SK-N-SH treated with all-trans-retinoic acid at 6 μM for 48 hours (cell line): ENCODE data around the gene UBA3.
A peak's percentile ranks its signal among the peaks of the same experiment; 100 is the strongest.

Source experiments
- ATAC-seq: fragments of 200-7000 bp; cut with Tn5 transposase; 3 replicates; pipeline ENCODE4 v1.9.1; 2020; ENCODE audit warnings: mild to moderate bottlenecking, moderate library complexity
- ARNTL ChIP-seq: fragments of 450-650 bp; formaldehyde crosslinking; IDR thresholded peaks from 2 replicates; pipeline ENCODE4 v1.5.0; 2020; ENCODE audit warnings: low read depth, mild to moderate bottlenecking, moderate library complexity, borderline replicate concordance
- BACH2 ChIP-seq: fragments of 250-450 bp; sonication (Bioruptor Pico); IDR thresholded peaks from 2 replicates; pipeline ENCODE4 v1.9.0; 2021; ENCODE audit warnings: mild to moderate bottlenecking, borderline replicate concordance
- ISL1 ChIP-seq: fragments of 250-450 bp; sonication (Bioruptor Pico); IDR thresholded peaks from 2 replicates; pipeline ENCODE4 v2.1.2; 2022; ENCODE audit warnings: mild to moderate bottlenecking, moderate library complexity
- OSR1 ChIP-seq: fragments of 250-450 bp; sonication (Bioruptor Pico); IDR thresholded peaks from 2 replicates; pipeline ENCODE4 v1.8.0; 2022; ENCODE audit warnings: moderate library complexity, mild to moderate bottlenecking, inconsistent platforms
- PPARA ChIP-seq: fragments of 250-450 bp; sonication (Bioruptor Pico); IDR thresholded peaks from 2 replicates; pipeline ENCODE4 v1.5.0; 2020; ENCODE audit warnings: mild to moderate bottlenecking, borderline replicate concordance
- RARB ChIP-seq: fragments of 250-450 bp; sonication (Bioruptor Pico); IDR thresholded peaks from 2 replicates; pipeline ENCODE4 v1.8.0; 2021; ENCODE audit warnings: mild to moderate bottlenecking, moderate library complexity
- SNAI2 ChIP-seq: fragments of 250-450 bp; sonication (Bioruptor Pico); IDR thresholded peaks from 2 replicates; pipeline ENCODE4 v1.5.0; 2020; ENCODE audit warnings: mild to moderate bottlenecking, moderate library complexity
- TCF4 ChIP-seq: fragments of 250-450 bp; sonication (Bioruptor Pico); IDR thresholded peaks from 2 replicates; pipeline ENCODE4 v1.8.0; 2021; ENCODE audit warnings: mild to moderate bottlenecking, moderate library complexity, borderline replicate concordance
- TOX ChIP-seq: fragments of 250-450 bp; sonication (Bioruptor Pico); IDR thresholded peaks from 2 replicates; pipeline ENCODE4 v1.8.0; 2021; ENCODE audit warnings: mild to moderate bottlenecking, moderate library complexity, borderline replicate concordance
- ZFP3 ChIP-seq: fragments of 250-450 bp; sonication (Bioruptor Pico); IDR thresholded peaks from 2 replicates; pipeline ENCODE4 v1.5.0; 2020; ENCODE audit warnings: mild to moderate bottlenecking, moderate library complexity
- ZNF70 ChIP-seq: fragments of 450-650 bp; formaldehyde crosslinking; IDR thresholded peaks from 2 replicates; pipeline ENCODE4 v1.5.0; 2020; ENCODE audit warnings: mild to moderate bottlenecking, moderate library complexity
- ZNF8 ChIP-seq: fragments of 450-650 bp; formaldehyde crosslinking; IDR thresholded peaks from 2 replicates; pipeline ENCODE4 v1.5.0; 2020; ENCODE audit warnings: mild to moderate bottlenecking, moderate library complexity
- TF ChIP-seq, protein P1 (sequence below): fragments of 250-450 bp; sonication (Bioruptor Pico); IDR thresholded peaks from 2 replicates; pipeline ENCODE4 v1.8.0; 2021; ENCODE audit warnings: low read depth, mild to moderate bottlenecking, moderate library complexity, borderline replicate concordance
- TF ChIP-seq, protein P2 (sequence below): fragments of 250-450 bp; sonication (Bioruptor Pico); IDR thresholded peaks from 2 replicates; pipeline ENCODE4 v1.5.1; 2020; ENCODE audit warnings: low read depth, mild to moderate bottlenecking, moderate library complexity
- TF ChIP-seq, protein P3 (sequence below): fragments of 250-450 bp; sonication (Bioruptor Pico); IDR thresholded peaks from 2 replicates; pipeline ENCODE4 v1.5.1; 2021; ENCODE audit warnings: mild to moderate bottlenecking, moderate library complexity
- TF ChIP-seq, protein P4 (sequence below): fragments of 250-450 bp; sonication (Bioruptor Pico); IDR thresholded peaks from 2 replicates; pipeline ENCODE4 v1.5.0; 2020; ENCODE audit warnings: mild to moderate bottlenecking, moderate library complexity
- TF ChIP-seq, protein P5 (sequence below): fragments of 250-450 bp; sonication (Bioruptor Pico); IDR thresholded peaks from 2 replicates; pipeline ENCODE4 v1.8.0; 2020; ENCODE audit warnings: mild to moderate bottlenecking, moderate library complexity, borderline replicate concordance

Gene UBA3

DNA sequence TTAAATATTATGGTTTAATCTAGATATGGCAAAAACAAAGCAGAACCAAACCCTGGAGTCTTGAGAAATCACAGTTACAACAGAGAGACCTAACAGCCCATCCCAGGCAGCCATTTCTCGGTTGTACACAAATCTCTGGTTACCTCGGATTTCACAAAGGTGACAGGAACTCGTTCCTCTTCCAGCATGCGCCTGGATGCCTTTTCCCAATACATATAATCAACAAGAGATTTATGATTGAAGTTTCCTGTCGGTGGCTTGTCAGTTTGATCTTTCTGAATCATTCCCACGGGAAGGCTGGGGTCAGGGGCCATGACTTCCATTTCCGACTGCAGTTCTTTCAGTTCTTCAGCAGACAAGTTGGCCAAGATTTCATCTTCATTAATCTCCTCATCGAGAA lies 41.8 kb upstream of the UBA3 start (continued):
- TF ChIP-seq, protein P1, sequence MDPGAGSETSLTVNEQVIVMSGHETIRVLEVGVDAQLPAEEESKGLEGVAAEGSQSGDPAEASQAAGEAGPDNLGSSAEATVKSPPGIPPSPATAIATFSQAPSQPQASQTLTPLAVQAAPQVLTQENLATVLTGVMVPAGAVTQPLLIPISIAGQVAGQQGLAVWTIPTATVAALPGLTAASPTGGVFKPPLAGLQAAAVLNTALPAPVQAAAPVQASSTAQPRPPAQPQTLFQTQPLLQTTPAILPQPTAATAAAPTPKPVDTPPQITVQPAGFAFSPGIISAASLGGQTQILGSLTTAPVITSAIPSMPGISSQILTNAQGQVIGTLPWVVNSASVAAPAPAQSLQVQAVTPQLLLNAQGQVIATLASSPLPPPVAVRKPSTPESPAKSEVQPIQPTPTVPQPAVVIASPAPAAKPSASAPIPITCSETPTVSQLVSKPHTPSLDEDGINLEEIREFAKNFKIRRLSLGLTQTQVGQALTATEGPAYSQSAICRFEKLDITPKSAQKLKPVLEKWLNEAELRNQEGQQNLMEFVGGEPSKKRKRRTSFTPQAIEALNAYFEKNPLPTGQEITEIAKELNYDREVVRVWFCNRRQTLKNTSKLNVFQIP (CRISPR knock-in tag): no peak
- TF ChIP-seq ZNF8 (CRISPR knock-in tag): no peak
- TF ChIP-seq, protein P2, sequence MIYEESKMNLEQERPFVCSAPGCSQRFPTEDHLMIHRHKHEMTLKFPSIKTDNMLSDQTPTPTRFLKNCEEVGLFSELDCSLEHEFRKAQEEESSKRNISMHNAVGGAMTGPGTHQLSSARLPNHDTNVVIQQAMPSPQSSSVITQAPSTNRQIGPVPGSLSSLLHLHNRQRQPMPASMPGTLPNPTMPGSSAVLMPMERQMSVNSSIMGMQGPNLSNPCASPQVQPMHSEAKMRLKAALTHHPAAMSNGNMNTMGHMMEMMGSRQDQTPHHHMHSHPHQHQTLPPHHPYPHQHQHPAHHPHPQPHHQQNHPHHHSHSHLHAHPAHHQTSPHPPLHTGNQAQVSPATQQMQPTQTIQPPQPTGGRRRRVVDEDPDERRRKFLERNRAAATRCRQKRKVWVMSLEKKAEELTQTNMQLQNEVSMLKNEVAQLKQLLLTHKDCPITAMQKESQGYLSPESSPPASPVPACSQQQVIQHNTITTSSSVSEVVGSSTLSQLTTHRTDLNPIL: no peak
- TF ChIP-seq ARNTL: no peak

DNA sequence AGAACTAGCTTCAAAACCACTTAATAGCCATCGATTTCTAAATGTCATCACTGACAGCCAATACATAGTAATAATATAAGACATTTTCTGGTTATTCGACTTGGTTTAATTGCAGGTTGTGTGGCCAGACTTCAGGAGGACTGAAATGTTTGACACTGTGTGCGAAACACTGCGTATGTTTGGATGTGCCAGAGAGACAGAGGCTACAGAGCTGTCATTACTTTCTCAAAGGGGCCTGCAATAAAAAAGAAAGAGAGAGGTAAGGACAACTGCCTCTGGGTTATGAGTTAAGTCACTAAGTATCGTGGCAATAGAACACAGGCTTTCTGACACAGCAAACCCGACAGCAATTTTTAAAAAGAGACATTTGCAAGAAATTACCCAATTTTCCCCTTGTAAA lies 41.3 kb upstream of the UBA3 start:
- ATAC-seq: no peak
- TF ChIP-seq TOX (CRISPR knock-in tag): no peak
- TF ChIP-seq, protein P3, sequence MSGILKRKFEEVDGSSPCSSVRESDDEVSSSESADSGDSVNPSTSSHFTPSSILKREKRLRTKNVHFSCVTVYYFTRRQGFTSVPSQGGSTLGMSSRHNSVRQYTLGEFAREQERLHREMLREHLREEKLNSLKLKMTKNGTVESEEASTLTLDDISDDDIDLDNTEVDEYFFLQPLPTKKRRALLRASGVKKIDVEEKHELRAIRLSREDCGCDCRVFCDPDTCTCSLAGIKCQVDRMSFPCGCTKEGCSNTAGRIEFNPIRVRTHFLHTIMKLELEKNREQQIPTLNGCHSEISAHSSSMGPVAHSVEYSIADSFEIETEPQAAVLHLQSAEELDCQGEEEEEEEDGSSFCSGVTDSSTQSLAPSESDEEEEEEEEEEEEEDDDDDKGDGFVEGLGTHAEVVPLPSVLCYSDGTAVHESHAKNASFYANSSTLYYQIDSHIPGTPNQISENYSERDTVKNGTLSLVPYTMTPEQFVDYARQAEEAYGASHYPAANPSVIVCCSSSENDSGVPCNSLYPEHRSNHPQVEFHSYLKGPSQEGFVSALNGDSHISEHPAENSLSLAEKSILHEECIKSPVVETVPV (CRISPR knock-in tag): no peak

DNA sequence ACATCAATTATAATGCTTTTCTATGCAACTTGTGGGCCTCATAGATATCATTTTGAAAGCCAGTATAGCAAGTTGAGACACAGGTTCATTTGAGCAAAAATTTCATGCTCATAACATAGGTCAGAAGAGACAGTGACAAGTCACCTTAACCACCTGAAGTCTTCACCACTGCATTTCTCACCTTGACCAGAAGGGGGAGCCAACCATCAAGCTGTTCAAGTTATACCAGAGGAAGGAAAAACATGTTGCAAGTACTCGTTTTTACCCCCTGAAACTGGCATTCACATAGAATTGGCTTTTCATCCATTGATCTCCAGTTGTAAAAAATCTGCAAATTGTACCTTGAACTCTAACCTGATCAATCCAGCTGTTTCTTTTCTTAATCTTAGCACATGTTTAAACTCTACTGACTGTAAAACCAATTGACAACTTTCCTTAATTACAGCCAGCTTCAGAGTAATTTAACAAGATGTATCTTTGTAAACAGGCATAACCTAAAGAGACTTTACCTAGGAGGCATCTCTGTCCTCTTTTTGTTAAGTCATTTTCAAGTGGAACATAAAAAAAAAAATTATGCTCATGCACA lies 40.8 kb upstream of the UBA3 start:
- TF ChIP-seq PPARA: no peak
- TF ChIP-seq OSR1 (CRISPR knock-in tag): no peak
- no peak for TF ChIP-seq RARB (CRISPR knock-in tag)
- TF ChIP-seq, protein P3 (CRISPR knock-in tag): no peak
- TF ChIP-seq SNAI2 (CRISPR knock-in tag): no peak
- TF ChIP-seq, protein P4, sequence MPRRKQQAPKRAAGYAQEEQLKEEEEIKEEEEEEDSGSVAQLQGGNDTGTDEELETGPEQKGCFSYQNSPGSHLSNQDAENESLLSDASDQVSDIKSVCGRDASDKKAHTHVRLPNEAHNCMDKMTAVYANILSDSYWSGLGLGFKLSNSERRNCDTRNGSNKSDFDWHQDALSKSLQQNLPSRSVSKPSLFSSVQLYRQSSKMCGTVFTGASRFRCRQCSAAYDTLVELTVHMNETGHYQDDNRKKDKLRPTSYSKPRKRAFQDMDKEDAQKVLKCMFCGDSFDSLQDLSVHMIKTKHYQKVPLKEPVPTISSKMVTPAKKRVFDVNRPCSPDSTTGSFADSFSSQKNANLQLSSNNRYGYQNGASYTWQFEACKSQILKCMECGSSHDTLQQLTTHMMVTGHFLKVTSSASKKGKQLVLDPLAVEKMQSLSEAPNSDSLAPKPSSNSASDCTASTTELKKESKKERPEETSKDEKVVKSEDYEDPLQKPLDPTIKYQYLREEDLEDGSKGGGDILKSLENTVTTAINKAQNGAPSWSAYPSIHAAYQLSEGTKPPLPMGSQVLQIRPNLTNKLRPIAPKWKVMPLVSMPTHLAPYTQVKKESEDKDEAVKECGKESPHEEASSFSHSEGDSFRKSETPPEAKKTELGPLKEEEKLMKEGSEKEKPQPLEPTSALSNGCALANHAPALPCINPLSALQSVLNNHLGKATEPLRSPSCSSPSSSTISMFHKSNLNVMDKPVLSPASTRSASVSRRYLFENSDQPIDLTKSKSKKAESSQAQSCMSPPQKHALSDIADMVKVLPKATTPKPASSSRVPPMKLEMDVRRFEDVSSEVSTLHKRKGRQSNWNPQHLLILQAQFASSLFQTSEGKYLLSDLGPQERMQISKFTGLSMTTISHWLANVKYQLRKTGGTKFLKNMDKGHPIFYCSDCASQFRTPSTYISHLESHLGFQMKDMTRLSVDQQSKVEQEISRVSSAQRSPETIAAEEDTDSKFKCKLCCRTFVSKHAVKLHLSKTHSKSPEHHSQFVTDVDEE (CRISPR knock-in tag): no peak
- TF ChIP-seq, protein P5, sequence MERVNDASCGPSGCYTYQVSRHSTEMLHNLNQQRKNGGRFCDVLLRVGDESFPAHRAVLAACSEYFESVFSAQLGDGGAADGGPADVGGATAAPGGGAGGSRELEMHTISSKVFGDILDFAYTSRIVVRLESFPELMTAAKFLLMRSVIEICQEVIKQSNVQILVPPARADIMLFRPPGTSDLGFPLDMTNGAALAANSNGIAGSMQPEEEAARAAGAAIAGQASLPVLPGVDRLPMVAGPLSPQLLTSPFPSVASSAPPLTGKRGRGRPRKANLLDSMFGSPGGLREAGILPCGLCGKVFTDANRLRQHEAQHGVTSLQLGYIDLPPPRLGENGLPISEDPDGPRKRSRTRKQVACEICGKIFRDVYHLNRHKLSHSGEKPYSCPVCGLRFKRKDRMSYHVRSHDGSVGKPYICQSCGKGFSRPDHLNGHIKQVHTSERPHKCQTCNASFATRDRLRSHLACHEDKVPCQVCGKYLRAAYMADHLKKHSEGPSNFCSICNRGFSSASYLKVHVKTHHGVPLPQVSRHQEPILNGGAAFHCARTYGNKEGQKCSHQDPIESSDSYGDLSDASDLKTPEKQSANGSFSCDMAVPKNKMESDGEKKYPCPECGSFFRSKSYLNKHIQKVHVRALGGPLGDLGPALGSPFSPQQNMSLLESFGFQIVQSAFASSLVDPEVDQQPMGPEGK (CRISPR knock-in tag): no peak
- TF ChIP-seq BACH2 (CRISPR knock-in tag): no peak
- TF ChIP-seq TCF4 (CRISPR knock-in tag): no peak
- peak; percentile 86 for ATAC-seq

DNA sequence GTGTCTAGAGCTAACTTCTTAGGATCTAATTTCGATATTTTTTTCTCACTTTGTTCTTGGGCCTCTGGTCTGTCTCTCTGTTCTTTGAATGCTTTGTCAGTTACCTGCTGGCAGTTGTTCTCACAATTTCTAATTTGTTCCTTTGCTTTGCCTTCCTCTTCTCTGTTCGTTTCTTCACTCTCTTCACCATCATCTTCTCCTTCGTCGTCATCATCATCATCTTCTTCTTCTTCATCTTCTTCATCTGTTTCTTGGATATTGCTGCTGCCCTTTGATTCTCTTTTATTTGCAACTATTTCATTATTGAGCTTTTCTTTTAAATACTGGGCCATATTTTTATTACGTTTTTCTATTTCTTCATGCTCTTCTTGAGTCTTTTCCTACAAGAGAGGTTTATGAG lies 39.5 kb upstream of the UBA3 start:
- no peak for ATAC-seq
- TF ChIP-seq, protein P5 (CRISPR knock-in tag): no peak
- TF ChIP-seq, protein P1 (CRISPR knock-in tag): no peak
- TF ChIP-seq BACH2 (CRISPR knock-in tag) (no peak), ISL1 (no peak), TOX (CRISPR knock-in tag) (no peak), ZFP3 (CRISPR knock-in tag) (no peak), ZNF70 (CRISPR knock-in tag) (no peak)
- TF ChIP-seq, protein P4 (CRISPR knock-in tag): no peak
